RKO (cell line): ENCODE data around the gene CACNG1.

Source experiments
- DNase-seq: peaks from one replicate; pipeline ENCODE4 v3.0.0-alpha.2; 2016; ENCODE audit warnings: low spot score

The CACNG1 gene, protein sequence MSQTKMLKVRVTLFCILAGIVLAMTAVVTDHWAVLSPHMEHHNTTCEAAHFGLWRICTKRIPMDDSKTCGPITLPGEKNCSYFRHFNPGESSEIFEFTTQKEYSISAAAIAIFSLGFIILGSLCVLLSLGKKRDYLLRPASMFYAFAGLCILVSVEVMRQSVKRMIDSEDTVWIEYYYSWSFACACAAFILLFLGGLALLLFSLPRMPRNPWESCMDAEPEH

DNA sequence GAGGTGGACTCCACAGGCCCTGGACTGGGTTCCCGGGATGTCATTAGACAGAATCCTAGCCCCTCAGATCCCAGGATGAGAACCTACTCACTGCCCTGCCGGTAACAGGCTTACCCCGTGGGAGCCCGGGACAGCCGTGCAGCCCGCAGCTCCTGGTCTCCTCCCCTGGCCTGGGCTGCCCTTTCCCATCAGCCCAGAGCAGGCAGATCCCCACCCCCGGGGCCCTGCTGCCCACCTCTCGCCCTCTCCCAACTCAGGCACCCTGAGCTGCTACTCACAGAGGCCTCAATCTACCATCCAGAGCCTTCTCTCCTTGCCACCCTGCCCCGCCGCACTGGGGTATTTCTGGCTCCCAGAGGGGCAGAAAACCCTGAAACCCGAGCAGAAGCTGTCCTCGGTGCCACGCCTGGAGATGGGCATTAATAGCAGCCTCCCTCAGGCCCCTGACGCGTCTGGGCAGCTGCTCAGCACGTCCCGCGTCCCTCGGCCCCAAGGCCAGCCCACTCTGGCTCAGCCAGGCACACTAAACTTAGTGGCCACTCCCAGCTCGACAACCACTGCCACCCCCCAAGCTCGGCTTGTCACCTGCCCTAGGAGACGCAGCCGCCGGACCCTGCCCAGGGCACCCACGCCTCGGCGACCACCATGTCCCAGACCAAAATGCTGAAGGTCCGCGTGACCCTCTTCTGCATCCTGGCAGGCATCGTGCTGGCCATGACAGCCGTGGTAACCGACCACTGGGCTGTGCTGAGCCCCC, at the start of gene CACNG1:
TSS of gene CACNG1 (plus strand) at position 539 of the 757 bp plus-strand sequence. CDS start at position 646, 107 bp downstream.
- DNase-seq, result no peak

DNA sequence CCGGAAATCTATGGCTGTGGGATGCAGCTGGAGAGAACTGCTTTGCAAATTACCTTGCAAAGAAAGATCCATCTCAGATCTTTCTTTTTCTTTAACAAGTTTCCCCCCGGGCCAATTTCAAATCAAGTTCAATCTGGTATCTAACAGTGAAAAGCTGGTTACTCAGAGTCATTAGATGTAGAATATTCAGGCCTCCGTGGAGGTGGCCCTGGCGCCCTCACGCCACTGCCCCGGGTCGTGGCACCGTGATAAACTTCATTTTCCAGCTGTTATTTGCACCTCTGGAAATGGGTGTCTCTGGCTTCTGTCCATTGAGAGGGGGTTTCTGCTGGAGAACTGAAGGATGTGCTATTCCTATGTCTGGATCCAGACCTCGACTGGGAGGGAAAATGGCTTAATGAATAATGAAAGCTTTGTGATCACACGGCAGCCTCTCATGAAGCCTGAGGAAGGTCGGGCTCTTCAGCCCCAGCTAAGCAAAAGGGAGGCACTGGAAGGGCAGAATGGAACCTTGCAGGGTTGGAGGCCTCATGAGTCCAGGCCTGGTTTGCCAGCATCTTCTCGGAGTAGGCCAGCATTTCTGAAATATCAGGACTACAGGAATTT, 49.3 kb upstream of the CACNG1 start:
- DNase-seq, result no peak

DNA sequence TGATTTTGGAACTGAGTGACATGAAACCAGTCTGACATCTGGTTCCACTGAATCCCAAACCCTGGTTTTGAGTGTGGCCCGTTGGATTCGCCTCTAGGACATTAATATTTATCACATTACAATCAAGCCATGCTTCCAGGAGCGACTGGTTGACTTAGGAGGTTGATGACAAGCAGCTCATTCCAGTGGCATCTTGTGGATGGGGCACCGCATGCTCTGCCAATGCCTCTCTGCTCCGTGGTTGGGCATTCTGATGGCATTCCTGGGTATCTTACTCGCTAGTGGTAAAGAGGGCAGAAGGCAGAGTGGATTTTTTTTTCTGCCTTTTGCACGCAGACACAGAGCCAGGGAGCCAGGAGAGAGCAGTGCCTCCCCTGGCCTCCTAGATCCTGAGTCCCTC, 48.4 kb upstream of the CACNG1 start:
- DNase-seq, result no peak

DNA sequence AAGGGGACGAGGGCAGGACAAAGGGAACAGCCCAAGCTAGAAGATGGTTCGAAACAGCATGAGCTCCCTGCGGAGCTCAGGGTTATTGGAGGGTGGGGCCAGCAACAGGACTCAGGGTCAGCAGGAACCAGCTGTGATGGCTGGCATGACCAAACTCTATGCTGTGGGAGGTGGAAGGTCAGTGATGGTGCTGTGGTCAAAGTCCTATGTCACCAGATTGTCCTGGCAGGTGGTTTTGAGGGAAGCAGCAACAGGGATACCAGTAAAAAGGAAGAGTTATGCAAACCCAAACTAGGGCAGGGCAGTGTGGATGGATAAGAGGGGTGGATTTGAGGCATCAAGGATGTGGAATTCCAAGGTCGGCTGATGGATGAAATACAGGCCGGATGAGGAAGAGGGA, 47.4 kb upstream of the CACNG1 start:
- DNase-seq, result no peak

DNA sequence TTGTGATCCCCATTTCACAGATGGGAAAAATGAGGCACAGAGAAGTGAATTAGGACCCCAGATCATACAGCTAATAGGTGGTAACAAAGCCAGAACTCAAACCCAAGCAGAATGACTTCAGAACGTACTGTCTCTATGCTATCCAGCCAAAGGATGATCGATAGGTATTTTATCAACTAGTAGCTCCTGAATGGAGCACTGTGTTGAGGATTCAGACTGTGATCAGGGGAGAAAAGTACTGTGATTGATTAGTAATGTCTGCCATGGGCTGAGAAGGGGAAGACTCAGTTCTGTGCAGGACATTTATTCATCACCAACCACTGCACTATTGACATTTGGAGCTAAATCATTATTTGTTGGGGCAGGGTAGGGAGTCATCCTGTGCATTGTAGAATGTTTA, 41.1 kb upstream of the CACNG1 start:
- DNase-seq, result no peak

DNA sequence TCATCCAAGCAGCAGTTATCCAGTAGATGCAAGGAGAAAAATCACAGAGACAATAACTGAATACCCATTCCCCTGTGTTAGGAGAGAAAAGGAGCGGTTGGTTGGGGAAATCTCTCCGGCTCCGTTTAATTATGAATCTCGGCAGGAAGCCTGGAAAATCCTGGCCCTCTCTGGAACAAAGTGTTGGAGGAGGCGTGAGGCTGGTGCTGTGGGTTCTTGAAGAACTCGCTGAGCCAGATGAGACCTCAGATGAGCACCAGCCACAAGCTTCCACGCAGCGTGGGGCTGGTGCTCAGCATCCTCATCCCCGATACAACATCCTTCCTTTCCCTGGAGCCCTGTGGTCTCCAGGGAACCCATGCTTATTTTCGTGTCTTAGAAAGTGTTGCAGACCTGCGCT, 40.2 kb upstream of the CACNG1 start:
- no peak for DNase-seq

DNA sequence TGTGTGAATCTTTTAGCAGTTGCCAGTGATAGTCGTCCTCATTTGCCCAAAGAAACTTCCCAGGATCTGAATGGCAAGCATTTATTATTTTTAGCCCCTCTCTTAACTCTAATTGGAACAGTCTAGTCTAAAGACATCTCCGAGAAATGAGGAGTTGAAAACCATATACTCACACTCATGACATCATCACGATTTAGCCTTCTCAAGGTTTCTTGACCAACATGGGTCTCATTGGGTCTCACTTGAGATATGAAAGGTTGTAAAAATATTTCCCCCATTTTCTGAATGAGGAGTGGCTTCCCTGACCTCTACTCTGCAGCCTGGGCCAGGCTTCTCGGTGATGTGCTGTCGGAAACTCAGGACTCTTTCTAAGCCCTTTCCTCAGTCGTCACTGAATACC, 37.1 kb upstream of the CACNG1 start:
- no peak for DNase-seq

DNA sequence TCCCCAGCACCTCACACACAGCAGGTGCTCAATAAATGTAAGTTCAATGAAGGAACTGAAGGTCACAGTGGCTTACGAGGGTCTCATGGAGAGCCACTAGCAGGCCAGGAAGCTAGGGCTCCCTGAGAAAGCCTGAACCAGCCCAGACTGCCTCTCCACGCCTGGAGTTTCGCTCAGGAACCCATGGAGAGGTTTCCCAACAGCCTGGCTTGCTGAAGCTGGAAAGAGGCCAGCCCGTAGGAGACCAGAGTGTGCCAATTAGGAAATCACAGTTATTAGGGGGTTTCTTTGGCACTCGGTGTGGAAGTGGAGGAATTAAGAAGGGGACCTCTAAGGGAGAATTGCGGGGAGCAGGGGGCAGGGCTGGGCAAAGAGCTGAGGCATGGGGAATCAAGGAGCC, 36.3 kb upstream of the CACNG1 start:
- no peak for DNase-seq

DNA sequence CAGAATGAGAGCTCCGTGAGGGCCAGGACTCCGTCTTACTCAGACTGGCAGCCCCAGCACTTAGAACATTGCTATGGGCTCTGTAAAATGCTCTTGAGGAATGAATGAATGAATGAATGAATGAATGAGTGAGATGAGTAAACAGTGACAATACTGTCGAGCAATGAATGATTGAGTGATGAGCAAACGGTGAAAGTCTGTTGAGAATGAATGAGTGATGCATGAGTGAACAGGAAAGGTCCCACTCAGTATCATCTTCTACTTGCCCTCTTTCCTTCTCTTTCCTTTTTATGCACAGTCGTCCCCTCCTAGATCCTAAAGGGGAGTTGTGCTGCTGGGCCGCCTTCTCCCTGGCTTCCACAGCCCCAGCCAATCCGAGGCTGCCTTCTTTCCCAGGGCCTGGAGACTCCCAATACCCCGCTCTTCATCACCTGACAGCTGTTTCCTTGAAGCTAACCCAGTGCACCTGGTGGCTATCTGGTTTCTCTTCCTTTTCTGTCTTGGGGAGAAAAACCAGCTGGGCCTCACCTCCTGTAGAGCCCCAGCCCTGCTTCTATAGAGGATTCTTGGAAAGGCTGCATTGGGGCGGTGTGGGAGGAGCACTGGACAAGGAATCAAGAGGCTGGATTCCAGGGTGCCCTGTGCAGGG, 32.7 kb upstream of the CACNG1 start:
- peak; percentile 23 for DNase-seq

DNA sequence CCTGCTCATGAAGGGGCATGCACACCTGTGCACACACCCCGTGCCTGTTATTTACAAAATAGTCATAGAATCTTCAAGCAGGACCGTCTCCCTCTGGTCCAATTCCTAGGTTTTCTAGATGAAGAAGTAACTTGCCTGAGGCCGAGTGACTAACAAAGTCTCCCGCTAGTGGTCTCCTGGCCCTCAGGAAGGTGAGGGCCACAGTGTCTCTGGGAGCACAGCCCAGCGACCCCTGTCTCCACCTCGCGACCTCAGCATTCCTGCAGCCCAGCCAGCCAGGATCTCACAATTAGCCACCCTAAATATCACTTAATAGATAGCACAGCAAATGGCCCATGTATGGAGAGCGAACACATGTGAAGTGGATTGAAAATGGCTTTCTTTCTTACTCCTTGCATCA, 30.5 kb upstream of the CACNG1 start:
- DNase-seq, result no peak

DNA sequence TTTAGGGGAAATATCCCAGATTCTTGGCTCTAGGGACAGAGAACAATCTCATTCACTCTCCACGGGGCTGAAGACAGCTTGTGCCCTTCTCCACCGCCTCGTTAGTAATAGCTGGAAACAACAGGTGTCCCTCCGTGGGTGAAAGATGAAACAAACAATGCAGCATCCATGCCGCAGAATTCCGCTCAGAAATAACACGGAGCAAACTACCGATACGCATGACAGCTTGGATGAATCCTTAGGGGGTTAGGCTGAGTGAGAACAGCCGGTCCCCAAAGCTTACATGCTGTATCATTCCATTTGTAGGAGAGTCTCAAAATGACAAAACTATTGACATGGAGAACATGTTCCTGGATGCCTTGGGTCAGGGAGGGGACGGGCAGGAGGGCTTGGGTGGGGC, 29.4 kb upstream of the CACNG1 start:
- DNase-seq, result no peak

DNA sequence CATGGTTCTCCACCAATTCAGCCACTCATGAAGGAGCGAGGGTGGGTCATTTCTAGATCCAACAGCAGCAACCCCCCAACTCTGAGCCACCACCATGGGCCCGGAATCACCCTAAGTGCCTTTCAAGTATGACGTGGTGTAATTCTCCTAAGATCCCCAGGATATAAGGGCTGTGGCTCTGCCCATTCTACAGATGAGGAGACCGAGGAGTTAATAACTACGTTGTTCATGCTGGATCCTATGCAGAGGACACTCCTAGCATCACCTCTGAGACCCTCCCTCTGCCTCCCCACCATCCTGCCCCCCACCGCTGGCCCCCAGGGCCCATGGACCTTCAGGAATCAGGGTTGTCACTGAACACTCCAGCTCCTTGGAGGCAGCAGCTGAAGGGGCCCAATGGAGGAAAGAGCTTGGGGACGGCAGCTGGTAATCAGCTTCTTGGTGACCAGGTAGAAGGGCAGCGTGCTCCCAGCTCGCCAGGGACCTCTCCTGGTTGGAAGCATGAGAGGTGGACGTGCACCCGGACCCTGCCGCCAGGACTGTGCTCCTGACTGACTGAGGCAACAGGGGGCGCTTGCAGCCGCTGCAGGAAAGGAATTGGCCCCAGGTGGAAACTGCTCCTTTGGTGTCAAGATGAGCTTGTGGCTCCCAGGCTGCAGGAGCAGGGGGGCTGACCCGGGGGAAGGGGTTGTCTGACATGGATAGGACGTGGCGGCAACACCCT, 28.2 kb upstream of the CACNG1 start:
- DNase-seq, result no peak

DNA sequence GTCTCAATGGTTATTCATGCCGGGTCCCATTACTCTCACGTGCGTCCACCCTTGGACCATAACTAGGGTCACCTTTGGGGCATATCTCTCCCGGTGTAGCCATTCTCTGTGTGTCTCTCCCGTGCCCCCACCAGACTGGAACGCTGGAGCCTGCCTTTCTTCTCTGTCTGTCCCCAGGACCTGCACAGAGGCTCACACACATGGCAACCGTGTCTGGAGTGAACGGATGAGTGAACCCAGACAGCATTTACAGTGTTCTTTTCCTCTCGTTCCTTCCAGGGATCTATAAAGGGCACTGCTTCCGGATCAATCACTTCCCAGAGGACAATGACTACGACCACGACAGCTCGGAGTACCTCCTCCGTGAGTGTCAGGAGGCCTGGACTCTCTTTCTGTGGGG, 26.4 kb upstream of the CACNG1 start:
- no peak for DNase-seq

DNA sequence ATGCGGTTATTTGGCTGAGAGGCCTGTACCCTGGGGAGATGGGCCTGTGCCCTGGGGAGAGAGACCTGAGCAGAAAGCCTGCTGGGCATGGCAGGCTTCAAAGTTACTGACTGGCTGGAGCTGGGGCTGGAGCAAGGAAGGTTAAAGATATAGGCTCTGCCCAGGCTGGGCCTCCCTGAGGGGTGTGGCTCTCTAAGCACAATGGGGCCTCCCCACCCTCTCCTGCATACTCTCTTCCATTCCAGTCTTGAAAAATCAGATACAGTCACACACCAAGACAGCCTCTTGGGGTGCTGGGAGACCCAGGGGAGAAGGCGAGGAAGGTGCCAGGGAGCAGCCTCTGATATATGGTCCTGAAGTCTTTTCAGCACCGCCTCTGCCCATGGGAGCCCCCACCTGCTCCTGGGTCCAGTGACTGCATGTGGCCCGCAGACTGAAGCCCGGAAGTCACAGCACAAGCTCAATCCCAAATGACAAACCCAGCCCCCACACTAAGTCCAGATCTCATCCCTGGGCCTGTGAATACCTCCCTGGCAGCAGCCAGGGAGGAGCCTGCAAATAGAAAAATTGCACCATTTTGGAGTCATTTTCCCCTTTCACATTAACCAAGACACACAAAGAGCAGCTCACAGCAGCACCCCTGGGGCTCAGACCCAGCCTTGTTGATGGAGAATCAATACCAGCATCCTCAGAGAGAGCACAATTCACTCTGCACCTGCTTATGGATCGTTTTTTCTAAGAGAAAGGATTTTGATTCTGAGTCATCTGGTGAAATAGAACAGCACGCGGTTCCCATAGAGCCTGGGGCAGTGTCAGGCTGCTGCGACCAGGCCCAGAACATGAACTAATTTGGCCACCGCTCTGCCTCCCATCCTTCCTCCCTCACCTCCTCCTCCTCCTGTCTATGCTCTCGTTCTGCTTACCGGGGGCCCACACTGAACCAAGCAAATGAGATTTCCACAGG, 25.6 kb upstream of the CACNG1 start:
- no peak for DNase-seq

DNA sequence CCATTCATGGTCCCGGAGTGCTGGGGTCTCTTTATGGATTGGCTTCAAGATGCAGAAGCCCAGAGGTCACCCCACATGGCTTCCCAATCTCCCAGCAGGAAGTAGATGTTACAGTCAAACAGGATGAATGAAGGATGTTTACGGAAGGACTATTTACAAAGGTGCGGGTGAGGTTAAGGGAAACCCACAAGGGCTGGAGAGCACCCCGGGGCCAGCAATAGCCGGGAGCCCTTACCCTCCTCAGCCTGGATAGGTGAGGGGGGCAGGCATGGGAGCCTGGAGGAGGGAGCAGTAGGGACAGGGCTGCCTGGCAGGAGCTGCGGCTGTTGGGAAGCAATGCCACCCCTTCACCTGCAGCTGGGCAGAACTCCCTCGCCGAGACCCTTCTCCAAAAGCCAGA, 24.5 kb upstream of the CACNG1 start:
- DNase-seq, result no peak

DNA sequence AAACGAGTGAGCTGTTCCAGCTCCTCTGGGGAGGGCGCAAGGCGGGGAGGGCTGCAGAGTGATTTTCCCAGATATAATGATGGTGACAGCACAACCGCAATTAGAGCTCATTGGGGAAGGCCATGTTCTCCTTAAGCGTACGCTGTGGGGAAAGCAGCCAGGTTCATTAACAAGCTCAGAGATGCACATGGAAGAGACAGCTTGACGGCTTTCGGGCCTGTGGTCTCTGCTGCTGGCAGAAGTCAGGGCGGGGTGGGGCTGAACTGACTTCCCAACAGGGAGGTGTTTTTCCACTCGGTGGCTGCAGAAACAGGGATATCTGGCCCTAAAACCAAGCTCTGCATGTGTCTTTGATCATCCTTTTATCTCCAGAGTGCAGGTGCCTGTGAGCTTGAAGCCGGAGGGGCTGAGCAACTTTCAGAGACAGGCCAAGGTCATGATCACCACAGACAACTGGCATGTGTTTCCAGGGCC, 24.0 kb upstream of the CACNG1 start:
- DNase-seq, result no peak

DNA sequence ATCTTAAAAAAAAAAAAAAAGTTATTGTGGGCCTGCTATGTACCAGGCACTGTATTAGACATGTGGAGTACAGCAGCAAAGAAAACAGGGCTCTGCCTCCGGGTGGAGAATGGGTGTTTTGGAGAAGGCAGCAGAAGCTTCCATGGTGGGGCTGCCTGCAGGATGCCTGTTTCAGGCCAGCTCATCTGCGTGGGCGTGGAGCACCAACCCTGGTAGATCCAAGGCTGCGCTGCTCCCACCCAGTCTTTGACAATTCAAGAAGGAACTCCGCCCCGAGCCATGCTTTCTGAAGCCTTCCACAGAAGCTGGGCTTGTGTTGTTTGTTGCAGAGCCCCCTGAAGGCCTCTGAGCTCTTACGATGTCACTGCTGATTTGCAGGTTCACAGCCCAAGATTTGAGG, 23.2 kb upstream of the CACNG1 start:
- no peak for DNase-seq

DNA sequence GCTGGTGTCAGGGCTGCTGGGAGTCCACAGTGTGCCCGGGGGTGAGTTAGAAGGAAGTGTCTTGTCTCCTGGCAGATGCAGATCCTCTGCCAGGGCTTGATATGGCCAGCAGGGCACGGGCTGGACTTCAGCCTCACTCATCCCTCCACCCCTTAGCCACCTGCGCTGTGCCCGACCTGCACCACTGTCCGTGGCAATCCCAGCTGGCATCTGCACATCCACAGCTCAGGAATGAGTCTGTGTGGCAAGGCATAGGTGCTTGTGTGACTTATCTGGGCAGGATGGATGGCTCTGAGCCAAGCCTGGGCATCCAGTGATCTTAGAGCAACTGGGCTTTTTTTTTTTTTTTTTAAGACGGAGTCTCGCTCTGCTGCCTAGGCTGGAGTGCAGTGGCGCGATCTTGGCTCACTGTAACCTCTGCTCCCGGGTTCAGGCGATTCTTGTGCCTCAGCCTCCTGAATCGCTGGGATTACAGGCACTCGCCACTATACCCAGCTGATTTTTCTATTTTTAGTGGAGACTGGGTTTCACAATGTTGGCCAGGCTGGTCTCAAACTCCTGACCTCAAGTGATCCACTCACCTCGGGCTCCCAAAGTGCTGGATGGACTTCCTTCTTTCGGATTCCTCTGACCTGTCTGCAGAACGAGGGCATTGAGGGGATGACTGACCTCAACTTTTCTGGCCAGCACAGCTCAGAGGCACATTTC, 22.5 kb upstream of the CACNG1 start:
- DNase-seq, result no peak

DNA sequence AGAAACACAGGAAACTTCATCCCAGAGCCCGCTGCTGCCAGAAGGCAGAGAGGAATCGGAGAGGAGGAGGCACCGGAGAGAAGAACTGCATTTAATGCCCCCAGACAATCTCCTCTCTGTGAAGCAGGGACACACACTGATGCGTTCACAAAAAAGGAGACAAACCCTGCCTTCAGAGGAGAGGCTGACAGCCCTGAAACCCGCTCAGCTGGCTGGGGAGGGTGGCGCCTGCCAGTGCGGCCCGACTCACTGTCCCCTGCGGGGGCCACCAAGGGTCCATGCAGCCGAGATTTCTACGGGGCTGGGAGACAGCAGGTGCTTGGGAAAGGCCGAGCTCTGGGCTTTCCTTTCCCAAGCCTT, 21.9 kb upstream of the CACNG1 start:
- DNase-seq, result no peak

DNA sequence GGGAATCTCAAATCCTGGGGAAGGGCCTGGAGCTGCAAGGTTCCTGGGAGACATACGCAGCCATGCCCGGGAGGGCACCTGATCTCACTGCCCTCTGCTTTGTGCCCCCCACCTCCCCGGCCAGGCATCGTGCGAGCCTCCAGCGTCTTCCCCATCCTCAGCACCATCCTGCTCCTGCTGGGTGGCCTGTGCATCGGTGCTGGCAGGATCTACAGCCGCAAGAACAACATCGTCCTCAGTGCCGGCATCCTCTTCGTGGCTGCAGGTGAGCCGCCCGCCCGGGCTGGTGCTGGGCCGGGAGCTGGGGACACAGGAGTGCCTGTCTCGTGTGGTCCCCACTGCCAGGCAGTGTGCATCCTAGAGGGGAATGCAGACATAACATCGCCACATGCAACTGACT, 19.6 kb upstream of the CACNG1 start:
- no peak for DNase-seq
